Endothelial cell of umbilical vein (primary cell): ENCODE results near the gene CPSF3. TPM values are rescaled to one million over a fixed set of nuclear protein-coding genes. Genes with fewer than 3 reads are reported as not detected.

Experiments
- BruUV-seq: library from RNA; stranded (reverse); fragments of 400-500 nt; replicated peaks from 2 replicates; lab custom pipeline; 2021; lab: Mats Ljungman, UMichigan
- CTCF ChIA-PET: fragments of 300-600, 350-600 bp; sonication (Branson Sonifier 250); formaldehyde crosslinking; loops from one replicate; lab custom pipeline; 2021; ENCODE audit warnings: antibody characterized with exemption, inconsistent platforms; lab: Charles Lee
- POLR2A ChIA-PET: fragments of 300-600, 350-600 bp; sonication (Branson Sonifier 250); formaldehyde crosslinking; loops from one replicate; lab custom pipeline; 2021; ENCODE audit warnings: antibody characterized with exemption, inconsistent platforms; lab: Charles Lee
- DNase-seq: peaks from one replicate; pipeline ENCODE4 v3.0.0-alpha.2; 2011; ENCODE audit warnings: low read depth, low spot score
- FAIRE-seq: peaks from 2 replicates; lab custom pipeline; 2011; peaks lifted over from hg19 to GRCh38; lab: Jason Lieb, UNC
- H2AFZ ChIP-seq: 2 replicates; pipeline ENCODE4 v1.6.0; 2012; ENCODE audit warnings: low read depth, low read length, control low read depth, inconsistent platforms
- H3K27ac ChIP-seq: 2 replicates; pipeline ENCODE4 v1.5.1; 2011; ENCODE audit warnings: low read depth, mild to moderate bottlenecking, control low read depth, low read length, moderate library complexity; ENCODE audit not compliant: insufficient read depth
- H3K27me3 ChIP-seq, 2 experiments: 2 replicates each; pipeline versions ENCODE4 v1.6.0 to v1.6.1; 2011; ENCODE audit warnings: low read length in 2 of 2, mixed read lengths in 1 of 2; ENCODE audit not compliant: control insufficient read depth in 2 of 2, insufficient read depth in 2 of 2
- H3K36me3 ChIP-seq, 2 experiments: 2 replicates in 1 of 2; 3 replicates in 1 of 2; pipeline ENCODE4 v1.5.1; 2011; ENCODE audit warnings: low read length in 2 of 2, mild to moderate bottlenecking in 1 of 2, moderate library complexity in 1 of 2; ENCODE audit not compliant: control insufficient read depth in 2 of 2, insufficient read depth in 2 of 2; ENCODE audit errors: extremely low read depth in 1 of 2
- H3K4me1 ChIP-seq: 3 replicates; pipeline ENCODE4 v1.5.1; 2011; ENCODE audit warnings: mild to moderate bottlenecking, low read length; ENCODE audit not compliant: control insufficient read depth, insufficient read depth; ENCODE audit errors: extremely low read depth
- H3K4me2 ChIP-seq: 2 replicates; pipeline ENCODE4 v1.6.1; 2011; ENCODE audit warnings: low read length, control low read depth, mixed read lengths; ENCODE audit not compliant: insufficient read depth
- H3K4me3 ChIP-seq, 3 experiments: fragments of 200-600 bp in 1 of 3; sonication (generic), shearing (Covaris generic) in 1 of 3; replicated peaks in 1 of 3; 2 replicates each; pipeline ENCODE4 v1.5.1; 2011 to 2016; ENCODE audit warnings: control low read depth in 3 of 3, low read length in 3 of 3, mild to moderate bottlenecking in 2 of 3, inconsistent platforms in 1 of 3, low read depth in 1 of 3, moderate library complexity in 1 of 3; ENCODE audit not compliant: insufficient read depth in 1 of 3
- H3K79me2 ChIP-seq: 2 replicates; pipeline ENCODE4 v1.6.0; 2012; ENCODE audit warnings: low read length, inconsistent platforms; ENCODE audit not compliant: control insufficient read depth, insufficient read depth
- H3K9ac ChIP-seq: replicated peaks from 2 replicates; pipeline ENCODE3; 2011; ENCODE audit warnings: low read length, control low read depth; ENCODE audit not compliant: insufficient read depth; ENCODE audit errors: extremely low read depth
- H3K9me1 ChIP-seq: replicated peaks from 3 replicates; pipeline ENCODE4 v1.6.0; 2011; ENCODE audit warnings: mild to moderate bottlenecking, low read length; ENCODE audit not compliant: control insufficient read depth, insufficient read depth; ENCODE audit errors: extremely low read depth
- H3K9me3 ChIP-seq: replicated peaks from 2 replicates; pipeline ENCODE4 v1.5.1; 2012; ENCODE audit warnings: low read length, inconsistent platforms; ENCODE audit not compliant: control insufficient read depth, insufficient read depth
- H4K20me1 ChIP-seq: replicated peaks from 2 replicates; pipeline ENCODE3; 2011; ENCODE audit warnings: mild to moderate bottlenecking, low read length; ENCODE audit not compliant: control insufficient read depth, insufficient read depth; ENCODE audit errors: extremely low read depth
- EZH2 ChIP-seq: IDR thresholded peaks from 2 replicates; pipeline ENCODE4 v1.6.1; 2012; ENCODE audit warnings: borderline replicate concordance, low read depth, mild to moderate bottlenecking, moderate library complexity, low read length, inconsistent platforms; ENCODE audit not compliant: severe bottlenecking
- FOS ChIP-seq: IDR thresholded peaks from 2 replicates; pipeline ENCODE4 v1.6.1; 2011; ENCODE audit warnings: mild to moderate bottlenecking, low read length, moderate library complexity, borderline replicate concordance; ENCODE audit not compliant: insufficient read depth
- GATA2 ChIP-seq: IDR thresholded peaks from 2 replicates; pipeline ENCODE4 v1.7.0; 2011; ENCODE audit warnings: low read depth, mild to moderate bottlenecking, moderate library complexity, mixed read lengths, low read length; ENCODE audit not compliant: insufficient read length, insufficient read depth
- JUN ChIP-seq: IDR thresholded peaks from 2 replicates; pipeline ENCODE4 v1.6.1; 2011; ENCODE audit warnings: borderline replicate concordance, low read depth; ENCODE audit not compliant: insufficient read length, insufficient read depth
- MAX ChIP-seq: IDR thresholded peaks from 2 replicates; pipeline ENCODE4 v1.6.1; 2011; ENCODE audit not compliant: insufficient read depth, insufficient read length
- MYC ChIP-seq: IDR thresholded peaks from one replicate; pipeline ENCODE4 v1.6.1; 2011; ENCODE audit warnings: mild to moderate bottlenecking, low read depth, low read length
- POLR2A ChIP-seq: IDR thresholded peaks from 2 replicates; pipeline ENCODE4 v1.6.1; 2012; ENCODE audit warnings: low read depth, mild to moderate bottlenecking, control low read depth, low read length
- POLR2AphosphoS5 ChIP-seq: IDR thresholded peaks from 2 replicates; pipeline ENCODE4 v1.6.1; 2012; ENCODE audit warnings: low read depth, mild to moderate bottlenecking, control low read depth, low read length, moderate library complexity; ENCODE audit not compliant: insufficient read depth
- dilution Hi-C: fragments of 300-500 bp; cut with MboI; formaldehyde crosslinking; loops from one replicate; pipeline ENCODE4 v1.15.0; 2019; ENCODE audit warnings: low sequenced_read_pairs; ENCODE audit not compliant: extremely low pct_ligation_motif_present
- intact Hi-C: fragments of 100-400 bp; cut with micrococcal nuclease; formaldehyde crosslinking; loops from one replicate; pipeline ENCODE4 v1.10.0; 2022
- polyA plus RNA-seq, 4 experiments: library from polyadenylated mRNA; depleted of rRNA in 3 of 4; stranded (reverse) in 3 of 4; unstranded in 1 of 4; fragments of >200 nt; gene quantifications; 2 replicates each; pipeline versions ENCODE4 v1.2.1 to v1.2.3, GENCODE V29; 2011 to 2012; ENCODE audit warnings: missing spikeins in 1 of 4
- total RNA-seq: library from RNA; stranded (reverse); gene quantifications from 2 replicates; pipeline ENCODE4 v1.2.3, GENCODE V29; 2021
- TF ChIP-seq, protein P1 (sequence below), 2 donors: IDR thresholded peaks; 1 replicate in 1 of 2; 2 replicates in 1 of 2; pipeline ENCODE4 v1.5.1; 2011; ENCODE audit warnings: low read length in 2 of 2, mild to moderate bottlenecking in 2 of 2, moderate library complexity in 2 of 2, control low read depth in 1 of 2, inconsistent platforms in 1 of 2, low read depth in 1 of 2; ENCODE audit not compliant: insufficient read depth in 1 of 2; ENCODE audit errors: extremely low read depth in 1 of 2

CPSF3 gene
- total and polyA plus RNA-seq, 2 donors (not counting 3 experiments of a cell fraction or from before 2014, with no cell fraction given): 13.7 to 35.6 TPM

GRCh38 chr2:9517118-9517782 lies 93.8 kb downstream of the CPSF3 start:
- CTCF ChIA-PET: no interaction called here
- no peak overlapping the region for H3K4me3 ChIP-seq
- H3K27ac ChIP-seq: no peak overlapping the region
- dilution Hi-C loops: no loop called here
- H3K9me1 ChIP-seq: no peaks in the 10 kb centered on the region
- H3K27me3 ChIP-seq: no peaks in the 10 kb centered on the region
- H4K20me1 ChIP-seq: no peaks in the 10 kb centered on the region
- intact Hi-C loops: loop anchor here (5.0 kb wide), 1 partner anchor 880 kb away; no protein-coding TSS in a partner anchor
- no peak for DNase-seq
- POLR2A ChIA-PET: interaction anchor here (0.6 kb wide), 1 partner anchor 84 kb away, joined by 3 read pairs; no protein-coding TSS in a partner anchor
- no peak overlapping the region for H2AFZ ChIP-seq
- H3K9me3 ChIP-seq: no peaks in the 10 kb centered on the region
- no peak overlapping the region for H3K4me2 ChIP-seq
- H3K4me1 ChIP-seq: no peaks in the 10 kb centered on the region
- TF ChIP-seq POLR2AphosphoS5 (no peak), MAX (no peak), MYC (no peak), POLR2A (no peak), JUN (no peak), GATA2 (no peak), FOS (no peak), EZH2 (no peak)
- TF ChIP-seq, protein P1, sequence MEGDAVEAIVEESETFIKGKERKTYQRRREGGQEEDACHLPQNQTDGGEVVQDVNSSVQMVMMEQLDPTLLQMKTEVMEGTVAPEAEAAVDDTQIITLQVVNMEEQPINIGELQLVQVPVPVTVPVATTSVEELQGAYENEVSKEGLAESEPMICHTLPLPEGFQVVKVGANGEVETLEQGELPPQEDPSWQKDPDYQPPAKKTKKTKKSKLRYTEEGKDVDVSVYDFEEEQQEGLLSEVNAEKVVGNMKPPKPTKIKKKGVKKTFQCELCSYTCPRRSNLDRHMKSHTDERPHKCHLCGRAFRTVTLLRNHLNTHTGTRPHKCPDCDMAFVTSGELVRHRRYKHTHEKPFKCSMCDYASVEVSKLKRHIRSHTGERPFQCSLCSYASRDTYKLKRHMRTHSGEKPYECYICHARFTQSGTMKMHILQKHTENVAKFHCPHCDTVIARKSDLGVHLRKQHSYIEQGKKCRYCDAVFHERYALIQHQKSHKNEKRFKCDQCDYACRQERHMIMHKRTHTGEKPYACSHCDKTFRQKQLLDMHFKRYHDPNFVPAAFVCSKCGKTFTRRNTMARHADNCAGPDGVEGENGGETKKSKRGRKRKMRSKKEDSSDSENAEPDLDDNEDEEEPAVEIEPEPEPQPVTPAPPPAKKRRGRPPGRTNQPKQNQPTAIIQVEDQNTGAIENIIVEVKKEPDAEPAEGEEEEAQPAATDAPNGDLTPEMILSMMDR (IDR thresholded peaks at IDR 0.05; ENCODE audit: extremely low read depth in 1 of 2, insufficient read depth in 1 of 2, low read depth in 1 of 2, low read length in 2 of 2): no peak
- H3K36me3 ChIP-seq: peaks cover 11 to 20% of the 10 kb centered on the region in 2 experiments
- H3K79me2 ChIP-seq: no peaks in the 10 kb centered on the region
- BruUV-seq: no TSS peak
- H3K9ac ChIP-seq: no peak overlapping the region
- no peak for FAIRE-seq
